SK-N-SH (cell line): ENCODE data around the gene ILF3.

Source experiments
- RFX5 ChIP-seq: IDR thresholded peaks from 2 replicates; pipeline ENCODE4 v1.6.1; 2012; ENCODE audit warnings: mild to moderate bottlenecking, improper control_type of control experiment, low read length
- YY1 ChIP-seq: IDR thresholded peaks from 2 replicates; pipeline ENCODE4 v1.4.0; 2012; ENCODE audit warnings: low read depth, mild to moderate bottlenecking
- TF ChIP-seq, protein P1 (sequence below): IDR thresholded peaks from 2 replicates; pipeline ENCODE4 v1.6.1; 2012; ENCODE audit warnings: mild to moderate bottlenecking, low read depth, low read length, moderate library complexity

DNA sequence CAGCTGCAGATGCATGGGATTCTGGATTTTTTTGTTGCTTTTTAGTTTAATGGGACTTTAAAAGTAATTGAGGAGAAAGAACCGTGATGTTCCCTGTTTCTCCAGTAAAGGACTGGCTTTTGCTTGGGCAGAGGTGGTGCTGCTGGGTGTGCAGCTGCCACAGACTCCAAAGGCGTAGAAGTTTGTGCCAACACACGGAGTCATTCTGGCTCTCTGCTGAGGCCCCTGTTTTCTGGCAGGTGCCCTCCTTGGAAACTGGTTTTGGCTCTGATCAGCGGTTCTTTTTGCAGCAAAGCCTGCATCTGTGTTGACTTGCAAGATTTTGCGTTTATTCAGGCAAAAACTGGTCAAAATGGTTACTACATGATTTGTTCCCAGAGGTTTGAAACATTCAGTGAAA is 31.1 kb downstream of the ILF3 start:
- TF ChIP-seq, protein P1, sequence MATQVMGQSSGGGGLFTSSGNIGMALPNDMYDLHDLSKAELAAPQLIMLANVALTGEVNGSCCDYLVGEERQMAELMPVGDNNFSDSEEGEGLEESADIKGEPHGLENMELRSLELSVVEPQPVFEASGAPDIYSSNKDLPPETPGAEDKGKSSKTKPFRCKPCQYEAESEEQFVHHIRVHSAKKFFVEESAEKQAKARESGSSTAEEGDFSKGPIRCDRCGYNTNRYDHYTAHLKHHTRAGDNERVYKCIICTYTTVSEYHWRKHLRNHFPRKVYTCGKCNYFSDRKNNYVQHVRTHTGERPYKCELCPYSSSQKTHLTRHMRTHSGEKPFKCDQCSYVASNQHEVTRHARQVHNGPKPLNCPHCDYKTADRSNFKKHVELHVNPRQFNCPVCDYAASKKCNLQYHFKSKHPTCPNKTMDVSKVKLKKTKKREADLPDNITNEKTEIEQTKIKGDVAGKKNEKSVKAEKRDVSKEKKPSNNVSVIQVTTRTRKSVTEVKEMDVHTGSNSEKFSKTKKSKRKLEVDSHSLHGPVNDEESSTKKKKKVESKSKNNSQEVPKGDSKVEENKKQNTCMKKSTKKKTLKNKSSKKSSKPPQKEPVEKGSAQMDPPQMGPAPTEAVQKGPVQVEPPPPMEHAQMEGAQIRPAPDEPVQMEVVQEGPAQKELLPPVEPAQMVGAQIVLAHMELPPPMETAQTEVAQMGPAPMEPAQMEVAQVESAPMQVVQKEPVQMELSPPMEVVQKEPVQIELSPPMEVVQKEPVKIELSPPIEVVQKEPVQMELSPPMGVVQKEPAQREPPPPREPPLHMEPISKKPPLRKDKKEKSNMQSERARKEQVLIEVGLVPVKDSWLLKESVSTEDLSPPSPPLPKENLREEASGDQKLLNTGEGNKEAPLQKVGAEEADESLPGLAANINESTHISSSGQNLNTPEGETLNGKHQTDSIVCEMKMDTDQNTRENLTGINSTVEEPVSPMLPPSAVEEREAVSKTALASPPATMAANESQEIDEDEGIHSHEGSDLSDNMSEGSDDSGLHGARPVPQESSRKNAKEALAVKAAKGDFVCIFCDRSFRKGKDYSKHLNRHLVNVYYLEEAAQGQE = no peak
- TF ChIP-seq RFX5 = no peak
- TF ChIP-seq YY1 = no peak
